NCI-H1105 (cell line): Measurements from ENCODE around the gene ZDHHC23.

Experiments used
- DNase-seq: peaks from one replicate; lab custom pipeline; 2025; lab: John Stamatoyannopoulos, UW

Gene ZDHHC23, protein sequence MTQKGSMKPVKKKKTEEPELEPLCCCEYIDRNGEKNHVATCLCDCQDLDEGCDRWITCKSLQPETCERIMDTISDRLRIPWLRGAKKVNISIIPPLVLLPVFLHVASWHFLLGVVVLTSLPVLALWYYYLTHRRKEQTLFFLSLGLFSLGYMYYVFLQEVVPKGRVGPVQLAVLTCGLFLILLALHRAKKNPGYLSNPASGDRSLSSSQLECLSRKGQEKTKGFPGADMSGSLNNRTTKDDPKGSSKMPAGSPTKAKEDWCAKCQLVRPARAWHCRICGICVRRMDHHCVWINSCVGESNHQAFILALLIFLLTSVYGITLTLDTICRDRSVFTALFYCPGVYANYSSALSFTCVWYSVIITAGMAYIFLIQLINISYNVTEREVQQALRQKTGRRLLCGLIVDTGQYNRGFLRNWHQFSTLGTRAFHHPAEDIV

DNA sequence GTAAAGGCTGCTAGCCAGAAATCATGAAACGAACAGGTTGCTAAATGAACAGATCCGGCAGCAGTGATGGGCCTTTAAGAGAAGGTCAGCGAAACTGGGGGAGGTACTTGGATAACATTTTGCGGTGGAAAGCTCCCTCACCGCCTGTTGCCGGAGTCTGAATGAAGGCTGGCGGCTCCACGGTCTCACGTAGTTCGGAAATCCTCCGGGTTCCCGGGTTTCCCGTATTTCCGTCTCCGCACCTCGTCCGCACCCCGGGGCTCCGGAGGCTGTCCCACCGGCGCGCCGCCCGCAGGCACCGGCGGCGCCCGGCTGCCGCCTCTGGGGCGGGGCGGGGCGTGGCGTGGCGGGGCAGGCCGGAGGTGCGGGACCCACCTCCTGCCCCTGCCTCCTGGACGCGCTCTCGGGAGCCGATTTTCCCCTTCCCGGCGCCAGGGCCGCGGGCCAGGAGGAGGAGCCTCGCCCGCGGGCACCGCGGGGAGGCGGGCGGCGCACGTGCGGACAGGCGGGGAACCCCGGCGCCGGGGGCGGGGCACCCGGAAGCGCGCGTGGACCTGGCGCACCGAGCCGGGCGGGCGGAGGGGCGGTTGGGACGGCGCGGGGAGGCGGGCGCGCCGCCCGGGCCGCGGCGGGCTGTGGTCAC lies at the start of gene ZDHHC23:
ZDHHC23 (plus strand) TSS at position 642 of the 643 bp plus-strand sequence. CDS start 790 bp downstream, outside the sequence.
- peak; percentile 75 for DNase-seq

- DNase-seq: no peak
Observed at GRCh38 chr3:113898892-113899291, 48.9 kb upstream of the ZDHHC23 start.

GRCh38 chr3:113906568-113907140 lies 41.2 kb upstream of the ZDHHC23 start:
- no peak for DNase-seq

GRCh38 chr3:113908133-113908532 lies 39.7 kb upstream of the ZDHHC23 start:
- no peak for DNase-seq

DNA sequence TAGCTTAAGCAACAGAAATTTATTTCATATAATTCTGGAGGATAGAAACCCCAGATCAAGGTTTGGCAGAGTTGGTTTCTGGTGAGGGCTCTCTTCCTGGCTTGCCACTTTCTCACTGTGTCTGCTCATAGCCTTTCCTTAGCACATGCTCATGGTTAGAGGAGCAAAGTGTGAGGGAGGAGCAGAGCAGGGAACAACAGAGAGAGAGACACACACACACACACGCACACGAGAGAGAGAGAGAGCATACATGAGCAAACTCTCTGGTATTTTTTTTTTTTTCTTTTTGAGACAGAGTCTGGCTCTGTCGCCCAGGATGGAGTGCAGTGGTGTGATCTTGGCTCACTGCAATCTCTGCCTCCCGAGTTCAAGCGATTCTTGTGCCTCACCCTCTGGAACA lies 36.8 kb upstream of the ZDHHC23 start:
- DNase-seq: no peak

DNA sequence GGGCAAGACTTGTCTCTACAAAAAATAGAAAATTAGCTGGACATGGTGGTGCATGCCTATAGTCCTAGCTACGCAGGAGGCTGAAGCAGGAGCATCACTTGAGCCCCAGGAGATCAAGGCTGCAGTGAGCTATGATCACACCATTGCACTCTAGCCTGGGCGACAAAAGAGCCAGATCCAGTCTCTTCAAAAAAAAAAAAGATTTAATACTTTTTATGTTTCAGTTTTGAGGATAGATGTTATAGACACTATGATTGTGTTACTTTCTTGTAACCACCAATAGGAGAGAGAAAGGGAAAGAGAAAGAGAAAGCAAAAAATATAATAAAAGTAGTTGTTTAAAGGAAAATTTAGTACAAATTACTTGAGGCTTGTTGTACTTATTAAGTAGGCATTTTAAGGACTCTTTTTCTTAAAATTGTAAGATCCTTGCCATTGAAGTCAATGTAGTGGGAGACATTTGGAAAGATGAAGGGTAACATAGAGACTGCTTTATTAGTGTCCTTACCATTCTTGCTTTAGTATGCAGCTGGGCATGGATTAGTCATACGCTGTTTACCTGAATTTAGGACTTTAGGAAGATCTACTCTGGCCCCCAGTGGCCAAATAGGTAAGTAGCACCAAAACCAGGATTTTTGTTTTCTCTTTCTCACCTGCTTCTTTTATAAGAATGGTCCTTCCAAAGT lies 35.1 kb upstream of the ZDHHC23 start:
- DNase-seq: peak; percentile 59

DNA sequence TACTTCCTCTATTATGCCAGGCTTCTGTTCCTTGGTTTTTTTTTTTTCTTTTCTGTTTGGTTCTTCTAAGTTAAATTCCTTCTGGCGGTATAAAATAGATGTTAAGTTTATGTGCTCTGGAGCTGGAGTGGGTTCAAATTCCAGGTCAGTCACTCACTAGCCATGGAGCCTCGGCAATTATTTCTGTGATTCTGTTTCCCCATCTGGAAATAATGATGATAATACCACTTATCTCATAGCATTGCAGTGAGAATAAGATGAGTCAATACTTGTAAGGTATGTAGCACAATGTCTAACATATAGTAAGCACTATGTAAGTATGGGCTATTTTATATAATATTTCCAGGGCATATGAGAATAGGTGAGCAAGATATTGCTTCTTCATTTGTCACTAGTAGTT lies 33.2 kb upstream of the ZDHHC23 start:
- no peak for DNase-seq

- DNase-seq: no peak
Observed at GRCh38 chr3:113927556-113927955, 20.3 kb upstream of the ZDHHC23 start.

DNA sequence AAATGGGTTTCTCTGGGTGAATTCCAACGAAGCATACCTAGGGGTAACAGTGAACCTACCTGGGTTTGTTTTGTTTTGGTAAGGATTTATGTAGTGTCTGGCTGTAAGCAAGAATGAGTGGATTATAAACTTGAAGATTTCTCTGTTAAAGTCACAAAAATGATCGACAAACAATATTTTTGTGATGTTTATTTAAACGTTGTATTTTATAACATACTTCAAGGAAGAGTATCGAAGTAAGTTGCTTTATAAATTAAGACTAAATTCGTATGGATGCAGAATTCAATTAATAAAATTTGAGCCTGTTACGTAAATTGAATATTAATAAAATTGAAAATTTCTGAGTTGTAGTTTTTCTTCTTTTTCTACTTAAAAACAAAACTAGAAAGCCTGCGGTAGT lies 982 bp upstream of the ZDHHC23 start:
- no peak for DNase-seq

DNA sequence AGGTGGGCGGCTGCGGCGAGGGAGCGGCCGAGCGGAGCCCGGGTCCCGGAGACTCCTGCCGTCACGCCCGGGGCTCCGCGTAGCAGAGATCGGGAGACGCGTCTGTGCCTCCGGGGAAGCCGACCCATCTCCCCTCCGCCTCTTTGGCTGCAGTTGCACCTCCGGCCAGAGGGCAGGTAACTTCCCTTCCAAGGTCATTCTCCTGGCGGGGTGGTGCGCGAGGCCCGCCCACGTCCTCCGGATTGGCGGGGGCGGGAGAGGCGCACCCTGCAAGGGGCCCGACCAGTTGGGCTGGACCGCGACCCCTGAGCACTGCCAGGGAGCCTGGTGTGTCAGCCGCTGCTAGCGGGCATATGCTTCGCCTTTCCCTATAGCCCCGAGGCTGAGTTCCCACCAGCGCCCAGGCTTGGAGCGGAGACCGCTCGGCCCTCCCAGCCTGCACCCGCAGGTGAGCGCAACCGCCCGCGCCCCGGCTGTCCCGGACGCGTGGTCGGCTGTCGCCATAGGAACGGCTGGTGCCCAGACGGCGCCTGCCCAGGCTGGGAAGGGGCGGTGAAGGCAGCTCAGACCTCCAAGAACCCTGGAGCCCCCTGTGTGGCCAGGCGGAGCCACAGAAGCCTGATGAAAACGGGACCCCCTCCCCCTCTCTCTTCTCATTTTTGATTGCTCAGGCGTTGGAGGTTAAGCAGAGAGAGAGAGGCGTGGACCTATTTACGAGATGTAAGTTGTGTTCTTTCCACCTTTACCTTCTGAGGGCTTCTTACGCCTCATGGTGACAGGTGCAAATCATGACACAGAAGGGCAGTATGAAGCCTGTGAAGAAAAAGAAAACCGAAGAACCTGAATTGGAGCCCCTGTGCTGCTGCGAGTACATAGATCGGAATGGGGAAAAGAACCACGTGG lies 453 bp downstream of the ZDHHC23 start:
- DNase-seq: peak; percentile 48

- DNase-seq: no peak
Observed at GRCh38 chr3:113952921-113953320, 5.1 kb downstream of the ZDHHC23 start.

DNA sequence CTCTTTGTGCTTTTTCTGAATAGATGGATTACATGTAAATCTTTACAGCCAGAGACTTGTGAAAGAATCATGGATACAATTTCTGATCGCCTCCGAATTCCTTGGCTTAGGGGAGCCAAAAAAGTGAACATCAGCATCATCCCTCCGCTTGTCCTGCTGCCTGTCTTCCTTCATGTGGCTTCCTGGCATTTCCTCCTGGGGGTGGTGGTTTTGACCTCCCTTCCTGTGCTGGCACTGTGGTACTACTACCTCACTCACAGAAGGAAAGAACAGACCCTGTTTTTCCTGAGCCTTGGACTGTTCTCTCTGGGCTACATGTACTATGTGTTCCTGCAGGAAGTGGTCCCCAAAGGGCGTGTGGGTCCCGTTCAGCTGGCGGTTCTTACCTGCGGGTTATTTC lies 5.9 kb downstream of the ZDHHC23 start:
- no peak for DNase-seq

DNA sequence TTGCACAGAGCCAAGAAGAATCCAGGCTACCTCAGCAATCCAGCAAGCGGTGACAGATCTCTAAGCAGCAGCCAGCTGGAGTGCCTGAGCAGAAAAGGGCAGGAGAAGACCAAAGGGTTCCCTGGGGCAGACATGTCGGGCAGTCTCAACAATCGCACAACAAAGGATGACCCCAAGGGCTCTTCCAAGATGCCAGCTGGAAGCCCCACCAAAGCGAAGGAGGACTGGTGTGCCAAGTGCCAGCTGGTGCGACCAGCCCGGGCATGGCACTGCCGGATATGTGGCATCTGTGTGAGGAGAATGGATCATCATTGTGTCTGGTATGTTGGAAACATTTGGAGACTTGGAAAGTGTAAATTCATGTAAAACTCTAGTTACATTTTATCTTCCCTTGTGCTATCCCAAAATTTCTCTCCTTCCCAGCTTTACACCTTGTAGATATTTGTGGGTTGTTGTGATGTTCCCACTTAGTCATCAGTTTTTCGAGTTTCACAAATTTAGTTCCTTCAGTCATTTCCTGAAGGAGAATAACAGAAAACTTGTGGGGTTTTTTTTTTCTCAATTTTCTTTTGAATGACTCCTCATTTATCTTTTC lies 6.4 kb downstream of the ZDHHC23 start:
- no peak for DNase-seq

GRCh38 chr3:113963879-113964278 lies 16.1 kb downstream of the ZDHHC23 start:
- DNase-seq: no peak

GRCh38 chr3:113966172-113966571 lies 18.4 kb downstream of the ZDHHC23 start:
- DNase-seq: no peak

GRCh38 chr3:113968986-113969385 lies 21.2 kb downstream of the ZDHHC23 start:
- DNase-seq: peak; percentile 3

DNA sequence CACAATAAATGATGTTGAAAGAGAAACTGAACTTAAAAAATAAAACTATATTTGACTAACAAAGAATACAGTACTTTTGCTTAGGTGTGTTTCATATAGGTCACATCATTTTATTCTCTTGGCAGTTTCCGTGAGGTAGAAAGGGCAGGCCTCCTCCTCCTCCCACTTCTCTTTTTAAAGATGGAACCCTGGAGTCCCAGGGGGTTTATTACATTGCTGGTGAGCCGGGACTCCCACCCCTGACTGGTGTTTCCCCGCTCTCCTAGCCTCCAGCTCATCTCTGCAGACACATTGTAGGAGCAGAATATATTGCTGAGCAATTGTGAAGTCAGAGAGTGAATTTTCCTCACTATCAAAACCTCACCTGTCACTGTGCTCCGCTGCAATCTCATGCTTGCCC lies 30.0 kb downstream of the ZDHHC23 start:
- DNase-seq: no peak

DNA sequence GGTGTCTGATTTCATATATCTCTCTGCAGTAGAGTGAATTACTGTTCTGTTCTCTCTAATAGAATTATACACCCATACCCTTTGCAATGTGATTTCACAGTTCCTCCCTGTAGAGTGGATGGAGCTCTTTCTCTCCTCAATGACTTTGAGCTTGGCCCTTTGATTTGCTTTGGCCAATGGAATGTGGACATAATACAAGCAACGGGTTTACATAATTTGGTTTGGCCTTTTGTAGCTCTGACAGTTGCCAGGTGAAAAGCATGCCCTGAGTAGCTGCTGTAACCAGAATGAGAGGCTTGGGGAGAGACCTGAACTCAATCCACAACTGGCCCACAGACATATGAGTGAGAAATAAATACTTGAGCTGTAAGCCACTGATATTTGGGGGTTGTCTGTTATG lies 32.1 kb downstream of the ZDHHC23 start:
- no peak for DNase-seq

DNA sequence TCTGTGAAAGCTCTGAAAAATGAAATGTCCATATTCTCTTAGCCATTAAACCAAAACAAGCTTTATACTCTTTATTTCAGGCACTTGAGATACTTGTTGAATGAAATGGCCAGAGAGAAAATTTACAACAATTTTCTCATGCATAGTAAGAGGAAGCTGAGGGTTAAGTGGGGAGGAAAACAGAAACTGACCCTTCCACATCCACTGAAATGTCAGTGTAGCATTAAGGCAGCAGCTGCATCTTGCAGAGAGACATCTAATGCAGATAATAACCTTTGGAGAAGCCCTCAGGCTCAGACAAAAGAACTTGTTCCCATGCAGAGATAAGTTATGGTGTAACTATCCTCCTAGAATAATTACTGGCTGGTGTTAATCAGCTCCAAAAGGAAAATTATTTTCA lies 34.0 kb downstream of the ZDHHC23 start:
- no peak for DNase-seq

DNA sequence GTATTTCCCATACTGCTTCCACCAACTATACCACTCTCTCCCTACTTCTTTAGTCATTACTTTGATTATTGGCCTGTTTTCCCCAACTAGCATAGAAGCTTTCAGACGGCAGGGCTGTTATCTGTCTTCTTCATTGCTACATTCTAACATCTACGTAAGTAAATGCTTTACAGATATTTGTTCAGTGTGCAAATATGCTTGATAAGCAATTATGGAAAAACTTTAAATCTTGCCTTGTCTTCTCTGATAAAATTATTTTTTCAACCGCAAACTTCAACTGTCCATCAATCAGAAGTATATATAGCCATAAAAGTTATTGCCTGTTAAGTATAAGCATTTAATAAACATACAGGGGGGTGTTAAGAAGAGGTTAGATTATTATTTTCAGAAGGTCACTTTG lies 35.7 kb downstream of the ZDHHC23 start:
- no peak for DNase-seq

GRCh38 chr3:113985541-113985940 lies 37.7 kb downstream of the ZDHHC23 start:
- DNase-seq: no peak
